D341Med (cell line): Measurements from ENCODE around the gene CTXN3.

Source experiments
- DNase-seq: peaks from one replicate; pipeline ENCODE4 v3.0.0; 2012; ENCODE audit warnings: low spot score

The CTXN3 gene

GRCh38 chr5:127699416-127699815, 50.5 kb downstream of the CTXN3 start:
- no peak for DNase-seq

GRCh38 chr5:127700237-127700766, 51.4 kb downstream of the CTXN3 start:
- no peak for DNase-seq

- DNase-seq, result no peak
These were observed 53.6 kb downstream of the CTXN3 start for GRCh38 chr5:127702434-127702833.

- DNase-seq, result no peak
These were observed 54.2 kb downstream of the CTXN3 start, which contains the start of gene CCDC192 for GRCh38 chr5:127702926-127703561. CCDC192 (plus strand) TSS chr5:127703391; CDS start chr5:127703446, 55 bp downstream.

GRCh38 chr5:127705120-127705892, 56.4 kb downstream of the CTXN3 start:
- no peak for DNase-seq

GRCh38 chr5:127706691-127707090, 57.8 kb downstream of the CTXN3 start:
- no peak for DNase-seq

- DNase-seq, result no peak
These were observed 58.3 kb downstream of the CTXN3 start for GRCh38 chr5:127707209-127707608.
